Esophagus squamous epithelium (tissue), 5 donors: Measurements from ENCODE around the gene C6orf52. TPM values are rescaled to one million over a fixed set of nuclear protein-coding genes. Genes with fewer than 3 reads are reported as not detected.
A peak's percentile ranks its signal among the peaks of the same experiment; 100 is the strongest.

Experiments
- DNase-seq: peaks from one replicate; lab custom pipeline; 2025; lab: John Stamatoyannopoulos, UW
- H3K27ac ChIP-seq, 4 donors: fragments of 200-600 bp; sonication (generic); one replicate each; pipeline ENCODE4 v1.5.1; 2016 to 2019; ENCODE audit warnings: mild to moderate bottlenecking in 1 of 4
- H3K27me3 ChIP-seq, 4 donors: fragments of 200-600 bp; sonication (generic); 1 replicate in 3 of 4; 2 replicates in 1 of 4; pipeline versions ENCODE4 v1.5.1 to v1.6.0; 2017 to 2021; ENCODE audit warnings: antibody characterized with exemption in 1 of 4
- H3K36me3 ChIP-seq, 3 donors: fragments of 200-600 bp; sonication (generic); one replicate each; pipeline ENCODE4 v1.5.1; 2016 to 2019
- H3K4me1 ChIP-seq, 3 donors: fragments of 200-600 bp; sonication (generic); one replicate each; pipeline ENCODE4 v1.5.1; 2017 to 2019
- H3K4me3 ChIP-seq, 4 donors: fragments of 200-600 bp; sonication (generic); 1 replicate in 3 of 4; 2 replicates in 1 of 4; pipeline ENCODE4 v1.5.1; 2016 to 2019; ENCODE audit warnings: mild to moderate bottlenecking in 2 of 4, moderate library complexity in 1 of 4
- H3K9me3 ChIP-seq, 3 donors: fragments of 200-600 bp; sonication (generic); one replicate each; pipeline ENCODE4 v1.5.1; 2016 to 2019
- POLR2A ChIP-seq, 4 donors: fragments of 450-650 bp; IDR thresholded peaks; one replicate each; pipeline ENCODE4 v1.6.1; 2017; ENCODE audit warnings: antibody characterized with exemption in 4 of 4, mild to moderate bottlenecking in 4 of 4, moderate library complexity in 3 of 4
- WGBS, 2 donors: methylation state at CpG; one replicate each; pipeline ENCODE4 v1.1.5; 2018; 5-methylcytosine and 5-hydroxymethylcytosine counted together
- intact Hi-C: fragments of 100-400 bp; cut with DNase I; formaldehyde crosslinking; loops from one replicate; pipeline ENCODE4 v1.15.0; 2022
- total RNA-seq, 4 donors: library from RNA; depleted of rRNA; stranded (reverse); fragments of >200 nt; gene quantifications; one replicate each; pipeline ENCODE4 v1.1.0, GENCODE V29; 2016
- TF ChIP-seq, protein P1 (sequence below), 6 experiments: fragments of 450-650 bp in 4 of 6; fragments of 200-600 bp in 2 of 6; sonication (generic) in 2 of 6; IDR thresholded peaks; one replicate each; pipeline ENCODE4 v1.5.1; 2016 to 2019; ENCODE audit warnings: antibody characterized with exemption in 6 of 6, mild to moderate bottlenecking in 4 of 6, moderate library complexity in 4 of 6
- donor health status: DM: yes; HTN: yes; CAD: no.

C6orf52 gene
- total RNA-seq, 4 donors from 2014 or later, result not detected

DNA sequence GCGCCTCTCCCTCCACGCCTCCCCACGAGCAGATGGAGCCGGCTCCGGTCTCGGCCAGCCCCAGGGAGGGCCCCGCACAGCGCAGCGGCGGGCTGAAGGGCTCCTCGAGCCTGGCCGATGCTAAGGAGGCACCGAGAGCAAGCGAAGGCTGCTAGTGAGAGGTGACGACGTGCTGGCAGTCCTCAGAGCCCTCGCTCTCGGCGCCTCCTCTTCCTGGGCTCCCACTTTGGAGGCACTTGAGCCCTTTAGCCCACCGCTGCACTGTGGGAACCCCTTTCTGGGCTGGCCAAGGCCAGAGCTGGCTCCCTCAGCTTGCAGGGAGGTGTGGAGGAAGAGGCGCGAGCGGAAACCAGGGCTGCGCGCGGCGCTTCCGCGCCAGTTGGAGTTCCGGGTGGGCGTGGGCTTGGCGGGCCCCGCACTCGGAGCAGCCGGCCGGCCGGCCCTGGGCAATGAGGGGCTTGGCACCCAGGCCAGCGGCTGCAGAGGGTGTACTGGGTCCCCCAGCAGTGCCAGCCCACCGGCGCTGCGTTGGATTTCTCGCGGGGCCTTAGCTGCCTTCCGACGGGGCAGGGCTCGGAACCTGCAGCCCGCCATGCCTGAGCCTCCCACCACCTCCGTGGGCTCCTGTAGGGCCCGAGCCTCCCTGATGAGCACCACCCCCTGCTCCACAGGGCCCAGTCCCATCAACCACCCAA, 26.0 kb upstream of the C6orf52 start:
- TF ChIP-seq POLR2A (IDR thresholded peaks at IDR 0.05), result peak in 3 of 4 donors; percentile 25 to 47 (median 44)
- TF ChIP-seq, protein P1, sequence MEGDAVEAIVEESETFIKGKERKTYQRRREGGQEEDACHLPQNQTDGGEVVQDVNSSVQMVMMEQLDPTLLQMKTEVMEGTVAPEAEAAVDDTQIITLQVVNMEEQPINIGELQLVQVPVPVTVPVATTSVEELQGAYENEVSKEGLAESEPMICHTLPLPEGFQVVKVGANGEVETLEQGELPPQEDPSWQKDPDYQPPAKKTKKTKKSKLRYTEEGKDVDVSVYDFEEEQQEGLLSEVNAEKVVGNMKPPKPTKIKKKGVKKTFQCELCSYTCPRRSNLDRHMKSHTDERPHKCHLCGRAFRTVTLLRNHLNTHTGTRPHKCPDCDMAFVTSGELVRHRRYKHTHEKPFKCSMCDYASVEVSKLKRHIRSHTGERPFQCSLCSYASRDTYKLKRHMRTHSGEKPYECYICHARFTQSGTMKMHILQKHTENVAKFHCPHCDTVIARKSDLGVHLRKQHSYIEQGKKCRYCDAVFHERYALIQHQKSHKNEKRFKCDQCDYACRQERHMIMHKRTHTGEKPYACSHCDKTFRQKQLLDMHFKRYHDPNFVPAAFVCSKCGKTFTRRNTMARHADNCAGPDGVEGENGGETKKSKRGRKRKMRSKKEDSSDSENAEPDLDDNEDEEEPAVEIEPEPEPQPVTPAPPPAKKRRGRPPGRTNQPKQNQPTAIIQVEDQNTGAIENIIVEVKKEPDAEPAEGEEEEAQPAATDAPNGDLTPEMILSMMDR (IDR thresholded peaks at IDR 0.05), result no peak
- peak overlapping the region; percentile 41 to 69 (median 63) for H3K4me3 ChIP-seq
- H3K27ac ChIP-seq, result peak overlapping the region; percentile 82 to 93 (median 86)
- peaks cover 0 to 8% (median 0%) of the 10 kb centered on the region in 3 donors for H3K36me3 ChIP-seq
- H3K9me3 ChIP-seq, result peaks cover 0 to 8% (median 0%) of the 10 kb centered on the region in 3 donors
- intact Hi-C loops, result no loop called here
- no CpG with 5 or more reads among the region's 49 CpGs for WGBS, 2 donors
- H3K4me1 ChIP-seq, result peaks cover 5 to 41% (median 16%) of the 10 kb centered on the region in 3 donors
- no peaks in the 10 kb centered on the region for H3K27me3 ChIP-seq
- no peak for DNase-seq

GRCh38 chr6:10719964-10720264, 25.5 kb upstream of the C6orf52 start:
- WGBS, 2 donors, result 70% methylated on average over 2 of the region's 21 CpGs; no CpG with 5 or more reads in 1 of the 2 donors
- peaks cover 0 to 3% (median 0%) of the 10 kb centered on the region in 3 donors for H3K36me3 ChIP-seq
- H3K4me1 ChIP-seq, result peaks cover 5 to 36% (median 13%) of the 10 kb centered on the region in 3 donors
- TF ChIP-seq, protein P1 (IDR thresholded peaks at IDR 0.05), result no peak
- intact Hi-C loops, result no loop called here
- H3K27me3 ChIP-seq, result no peaks in the 10 kb centered on the region
- no peak for DNase-seq
- peaks cover 0 to 8% (median 0%) of the 10 kb centered on the region in 3 donors for H3K9me3 ChIP-seq
- H3K4me3 ChIP-seq, result peak overlapping the region; percentile 41 to 69 (median 63)
- H3K27ac ChIP-seq, result peak overlapping the region; percentile 82 to 93 (median 86)

GRCh38 chr6:10719296-10719963, 25.0 kb upstream of the C6orf52 start:
- Histone ChIP-seq H3K27ac (peak overlapping the region in 3 of 4 donors; percentile 82 to 93 (median 88)), H3K4me3 (peak overlapping the region; percentile 41 to 69 (median 63)), H3K36me3 (no peaks in the 10 kb centered on the region), H3K4me1 (peaks cover 5 to 31% (median 8%) of the 10 kb centered on the region in 3 donors), H3K9me3 (peaks cover 0 to 8% (median 0%) of the 10 kb centered on the region in 3 donors), H3K27me3 (no peaks in the 10 kb centered on the region)
- DNase-seq, result no peak
- 70 to 85% methylated on average over 7 to 8 of the region's 8 CpGs for WGBS, 2 donors
- intact Hi-C loops, result no loop called here
- TF ChIP-seq POLR2A (IDR thresholded peaks at IDR 0.05), result no peak
- TF ChIP-seq, protein P1 (IDR thresholded peaks at IDR 0.05), result no peak

DNA sequence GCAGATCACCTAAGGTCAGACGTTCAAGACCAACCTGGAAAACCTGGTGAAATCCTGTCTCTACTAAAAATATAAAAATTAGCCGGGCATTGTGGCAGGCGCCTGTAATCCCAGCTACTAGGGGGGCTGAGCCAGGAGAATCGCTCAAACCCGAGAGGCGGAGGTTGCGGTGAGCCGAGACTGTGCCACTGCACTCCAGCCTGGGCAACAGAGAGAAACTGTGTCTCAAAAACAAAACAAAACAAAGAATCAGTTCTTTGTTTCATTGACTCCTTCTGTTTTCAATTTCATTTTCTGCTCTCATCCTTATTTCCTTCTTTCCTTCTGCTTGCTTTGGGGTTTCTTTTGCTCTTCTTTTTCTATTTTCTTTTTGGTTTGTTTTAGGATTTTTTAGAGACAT, 19.5 kb upstream of the C6orf52 start:
- 69 to 90% methylated on average over 7 to 8 of the region's 8 CpGs for WGBS, 2 donors
- intact Hi-C loops, result no loop called here
- H3K9me3 ChIP-seq, result peaks cover 0 to 8% (median 0%) of the 10 kb centered on the region in 3 donors
- no peaks in the 10 kb centered on the region for H3K4me1 ChIP-seq
- peaks cover 0 to 22% (median 6%) of the 10 kb centered on the region in 3 donors for H3K36me3 ChIP-seq
- no peak overlapping the region for H3K4me3 ChIP-seq
- TF ChIP-seq POLR2A (IDR thresholded peaks at IDR 0.05), result no peak
- TF ChIP-seq, protein P1 (IDR thresholded peaks at IDR 0.05), result no peak
- H3K27ac ChIP-seq, result no peak overlapping the region
- H3K27me3 ChIP-seq, result no peaks in the 10 kb centered on the region
- DNase-seq, result no peak

- TF ChIP-seq POLR2A (IDR thresholded peaks at IDR 0.05), result no peak
- TF ChIP-seq, protein P1 (IDR thresholded peaks at IDR 0.05), result no peak
- no peaks in the 10 kb centered on the region for H3K9me3 ChIP-seq
- no peak overlapping the region for H3K27ac ChIP-seq
- H3K4me3 ChIP-seq, result no peak overlapping the region
- H3K27me3 ChIP-seq, result no peaks in the 10 kb centered on the region
- peaks cover 2 to 47% (median 16%) of the 10 kb centered on the region in 3 donors for H3K4me1 ChIP-seq
- WGBS, 2 donors, result 95 to 100% methylated on average over 4 of the region's 4 CpGs
- no peak for DNase-seq
- H3K36me3 ChIP-seq, result peaks cover 0 to 46% (median 12%) of the 10 kb centered on the region in 3 donors
- intact Hi-C loops, result loop anchor here (10.0 kb wide), 1 partner anchor 182 kb away; no protein-coding TSS in a partner anchor
Measured at GRCh38 chr6:10696655-10697054, 2.2 kb upstream of the C6orf52 start.
